Retina (tissue), 1 donor: Measurements from ENCODE around the gene TEKT1.
"Not testable (repeated sequence)": the region's sequence is repeated elsewhere in the genome, so short reads cannot be mapped to it uniquely, and the experiment has no call there.

Source experiments
- DNase-seq: peaks from one replicate; pipeline ENCODE4 v3.0.0-alpha.2; 2016

TEKT1 gene

GRCh38 chr17:6831661-6832263 lies at the start of gene TEKT1:
Gene TEKT1 (minus strand): TSS chr17:6831729. CDS start chr17:6830376, 1,353 bp downstream.
- peak; percentile 93 for DNase-seq

- not testable (repeated sequence) for DNase-seq
Measured at GRCh38 chr17:6879221-6879975, 47.9 kb upstream of the TEKT1 start.

- not testable (repeated sequence) for DNase-seq
Measured at GRCh38 chr17:6875276-6875675, 43.7 kb upstream of the TEKT1 start.

- DNase-seq = no peak
Measured at GRCh38 chr17:6872936-6873335, 41.4 kb upstream of the TEKT1 start.

GRCh38 chr17:6870841-6871240 lies 39.3 kb upstream of the TEKT1 start:
- no peak for DNase-seq

- DNase-seq = no peak
Measured at GRCh38 chr17:6868582-6868981, 37.1 kb upstream of the TEKT1 start.

- no peak for DNase-seq
Measured at GRCh38 chr17:6867849-6868248, 36.3 kb upstream of the TEKT1 start.

GRCh38 chr17:6862825-6863224 lies 31.3 kb upstream of the TEKT1 start:
- DNase-seq = no peak

GRCh38 chr17:6862122-6862521 lies 30.6 kb upstream of the TEKT1 start:
- no peak for DNase-seq

- DNase-seq = no peak
Measured at GRCh38 chr17:6857904-6858303, 26.4 kb upstream of the TEKT1 start.

- DNase-seq = no peak
Measured at GRCh38 chr17:6857336-6857735, 25.8 kb upstream of the TEKT1 start.

- DNase-seq = no peak
Measured at GRCh38 chr17:6856051-6856450, 24.5 kb upstream of the TEKT1 start.

GRCh38 chr17:6853764-6854442 lies 22.4 kb upstream of the TEKT1 start:
- DNase-seq = no peak

- DNase-seq = not testable (repeated sequence)
Measured at GRCh38 chr17:6848545-6849179, 17.1 kb upstream of the TEKT1 start.

GRCh38 chr17:6846138-6846537 lies 14.6 kb upstream of the TEKT1 start:
- DNase-seq = not testable (repeated sequence)

GRCh38 chr17:6844406-6844805 lies 12.9 kb upstream of the TEKT1 start:
- DNase-seq = not testable (repeated sequence)

- peak; percentile 29 for DNase-seq
Measured at GRCh38 chr17:6843241-6843880, 11.8 kb upstream of the TEKT1 start.

GRCh38 chr17:6841769-6842168 lies 10.2 kb upstream of the TEKT1 start:
- DNase-seq = not testable (repeated sequence)

- DNase-seq = no peak
Measured at GRCh38 chr17:6830383-6830986, 1.0 kb downstream of the TEKT1 start.

- no peak for DNase-seq
Measured at GRCh38 chr17:6823011-6823442, 8.5 kb downstream of the TEKT1 start.

- no peak for DNase-seq
Measured at GRCh38 chr17:6818938-6819337, 12.6 kb downstream of the TEKT1 start.

- not testable (repeated sequence) for DNase-seq
Measured at GRCh38 chr17:6816368-6816767, 15.2 kb downstream of the TEKT1 start.
